ENCODE results near the gene NLRP10. TPM values are rescaled to one million over a fixed set of nuclear protein-coding genes. Genes with fewer than 3 reads are reported as not detected.

NLRP10 gene
- total RNA-seq, 2 experiments from 2014 or later, result not detected

Other genes starting within 250 kb of the NLRP10 start
- not detected for gene OR5P2, start 168.5 kb downstream of the NLRP10 start, total RNA-seq
- gene OR5P3, start 134.6 kb downstream of the NLRP10 start, total RNA-seq, result not detected
- not detected for gene OR10A6, start 34.2 kb downstream of the NLRP10 start, total RNA-seq
- not detected for gene OR10A3, start 23.7 kb downstream of the NLRP10 start, total RNA-seq
- 100 to 1,000 TPM; 226 to 233 TPM for gene EIF3F, start 21.9 kb upstream of the NLRP10 start, total RNA-seq
- gene TUB, start 115.8 kb upstream of the NLRP10 start, total RNA-seq, result under 1 TPM in 1 of 2 experiments, not detected in 1; 0.14 TPM
- 10 to 100 TPM; 18.6 to 18.7 TPM for gene RIC3, start 203.6 kb upstream of the NLRP10 start, total RNA-seq